ENCODE data around the gene S100A10.

S100A10 gene

GRCh38 chr1:151960780-151961513 lies 32.7 kb downstream of the S100A10 start:
- no peak for DNase-seq

DNA sequence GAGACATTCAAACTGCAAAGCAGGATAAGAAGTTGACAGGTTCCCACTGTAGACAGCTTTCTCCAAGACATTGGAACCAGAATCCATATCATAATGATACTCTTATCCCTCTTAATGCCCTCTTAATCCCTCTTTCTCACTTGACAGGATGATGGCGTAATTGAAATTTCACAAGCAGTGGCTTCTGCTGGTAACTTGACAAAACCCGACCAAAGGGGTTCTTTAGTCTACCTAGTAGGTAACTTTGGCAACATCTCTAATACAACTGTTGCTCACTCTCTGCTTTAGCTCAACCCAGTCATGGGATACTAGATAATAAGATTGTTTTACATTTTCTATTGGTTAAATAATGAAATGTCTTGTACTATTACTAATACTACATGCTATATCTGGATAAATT lies 34.7 kb downstream of the S100A10 start:
- no peak for DNase-seq

- no peak for DNase-seq
Measured at GRCh38 chr1:151956957-151957497, 36.6 kb downstream of the S100A10 start.

GRCh38 chr1:151953409-151954094 lies 40.1 kb downstream of the S100A10 start:
- no peak for DNase-seq

- DNase-seq, result no peak
Measured at GRCh38 chr1:151952811-151953210, 40.8 kb downstream of the S100A10 start.

- DNase-seq, result no peak
Measured at GRCh38 chr1:151949371-151950193, 44.1 kb downstream of the S100A10 start.

DNA sequence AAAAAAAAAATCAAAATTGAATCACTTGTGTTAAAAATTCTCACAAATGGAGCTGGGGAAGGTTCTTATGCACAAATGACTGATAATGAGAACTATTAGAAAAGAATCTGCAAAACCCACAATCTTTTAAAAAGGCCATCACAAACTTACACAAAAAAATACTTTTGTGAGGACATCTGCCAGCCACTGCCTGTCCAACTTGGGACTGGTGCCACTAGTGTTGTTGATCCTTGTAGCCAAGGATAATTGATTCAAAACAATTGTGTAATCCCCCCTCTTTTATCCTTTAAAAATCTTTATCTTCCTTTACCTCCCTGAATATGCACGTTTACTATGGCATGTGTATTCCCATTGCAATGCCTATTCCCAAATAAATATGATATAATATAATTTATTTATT lies 45.2 kb downstream of the S100A10 start:
- no peak for DNase-seq

GRCh38 chr1:151947140-151947539 lies 46.5 kb downstream of the S100A10 start:
- no peak for DNase-seq

- DNase-seq, result peak; percentile 64
Measured at GRCh38 chr1:151945725-151946722, 47.6 kb downstream of the S100A10 start.

- DNase-seq, result no peak
Measured at GRCh38 chr1:151944857-151945575, 48.6 kb downstream of the S100A10 start.

DNA sequence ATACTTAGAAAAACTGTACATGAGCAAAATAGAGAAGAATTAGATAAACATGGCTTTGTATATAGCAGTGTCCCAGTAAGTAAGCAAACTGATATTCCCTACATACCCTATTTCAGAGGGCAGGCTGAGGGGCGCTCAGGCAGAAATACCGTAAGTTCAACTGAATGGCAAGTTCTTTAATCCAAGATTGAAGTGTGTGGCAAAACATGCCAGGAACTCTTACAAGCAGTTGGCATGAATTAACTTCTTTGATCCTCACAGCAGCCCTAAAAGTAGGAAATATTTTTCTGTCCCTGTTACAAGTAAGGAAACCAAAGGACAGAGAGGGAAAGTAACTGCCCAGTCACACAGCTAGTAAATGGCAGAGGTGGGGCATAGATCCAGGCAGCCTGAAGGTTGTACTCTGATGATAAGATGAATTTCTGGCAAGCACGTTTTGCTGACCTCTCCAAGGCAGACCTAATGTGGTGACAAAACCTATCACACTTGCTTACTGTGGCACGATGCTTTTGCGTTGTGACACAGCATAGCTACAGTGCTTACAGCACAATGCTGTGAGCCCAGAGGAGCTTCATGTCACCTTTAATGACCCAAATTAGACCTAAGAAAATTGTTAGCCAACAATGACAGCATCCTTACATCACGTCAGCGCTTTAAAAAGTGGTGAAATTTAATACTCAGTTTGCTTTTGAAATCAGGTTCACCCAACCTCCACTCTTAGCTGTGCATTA lies 49.4 kb downstream of the S100A10 start:
- no peak for DNase-seq

DNA sequence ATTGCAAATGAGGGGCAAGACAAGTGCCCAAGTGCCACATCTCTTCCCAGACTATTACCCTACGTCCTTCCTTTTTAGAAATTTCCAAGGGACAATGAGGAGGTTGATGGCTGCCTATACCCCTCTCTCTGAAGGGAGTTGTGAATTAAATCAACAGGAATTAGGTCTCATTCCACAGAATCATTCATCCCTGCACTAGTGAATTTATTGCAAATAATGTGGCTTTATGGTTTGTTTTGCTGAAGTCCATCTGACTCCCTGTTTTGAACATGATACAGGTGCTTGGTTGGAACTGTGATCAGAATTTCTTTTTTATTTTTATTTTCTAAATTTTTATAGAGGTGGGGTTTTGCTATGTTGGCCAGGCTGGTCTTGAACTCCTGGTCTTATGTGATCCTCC lies 50.1 kb downstream of the S100A10 start:
- no peak for DNase-seq

DNA sequence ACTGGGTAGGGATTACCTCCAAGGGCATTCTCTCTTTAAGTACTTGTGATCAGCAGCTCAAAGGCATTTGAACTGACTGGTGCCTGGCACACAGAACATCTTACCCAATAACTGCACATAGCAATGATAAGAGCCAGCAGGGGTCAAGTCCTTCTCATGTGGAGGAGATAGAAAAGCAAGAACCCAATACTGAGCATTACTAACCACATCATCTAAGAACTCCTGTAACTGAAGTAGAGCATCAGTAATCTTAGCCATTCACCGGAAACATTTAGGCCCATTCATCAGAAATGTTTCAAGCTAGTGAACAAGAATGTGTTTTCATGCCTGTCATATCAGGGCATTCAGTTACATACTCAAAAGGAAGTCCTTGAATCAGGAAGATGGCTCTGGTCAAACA lies 50.8 kb downstream of the S100A10 start:
- no peak for DNase-seq

DNA sequence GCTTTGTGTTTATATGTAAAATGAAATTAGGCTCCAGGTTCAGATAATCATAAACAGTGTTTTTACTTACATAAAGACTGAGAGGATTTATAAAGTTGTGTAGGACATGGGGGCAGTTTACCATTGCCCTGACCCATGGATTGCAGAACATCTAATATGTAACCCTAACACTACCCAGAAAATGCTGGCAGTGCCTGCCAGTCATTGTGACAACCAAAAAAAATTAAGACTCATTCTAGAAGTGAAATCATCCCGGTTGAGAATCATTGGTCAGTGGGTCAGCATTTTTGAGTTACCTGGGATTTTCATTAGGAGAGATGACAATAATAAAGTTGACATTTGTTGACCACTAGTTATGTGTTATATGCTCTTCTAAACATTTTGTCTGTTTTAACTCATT lies 53.1 kb downstream of the S100A10 start:
- no peak for DNase-seq

- DNase-seq, result no peak
Measured at GRCh38 chr1:151939779-151940178, 53.9 kb downstream of the S100A10 start.

GRCh38 chr1:151939141-151939540 lies 54.5 kb downstream of the S100A10 start:
- DNase-seq, result no peak

- DNase-seq, result peak; percentile 41
Measured at GRCh38 chr1:151936653-151937052, 57.0 kb downstream of the S100A10 start.

GRCh38 chr1:151935894-151936602 lies 57.6 kb downstream of the S100A10 start:
- DNase-seq, result no peak

DNA sequence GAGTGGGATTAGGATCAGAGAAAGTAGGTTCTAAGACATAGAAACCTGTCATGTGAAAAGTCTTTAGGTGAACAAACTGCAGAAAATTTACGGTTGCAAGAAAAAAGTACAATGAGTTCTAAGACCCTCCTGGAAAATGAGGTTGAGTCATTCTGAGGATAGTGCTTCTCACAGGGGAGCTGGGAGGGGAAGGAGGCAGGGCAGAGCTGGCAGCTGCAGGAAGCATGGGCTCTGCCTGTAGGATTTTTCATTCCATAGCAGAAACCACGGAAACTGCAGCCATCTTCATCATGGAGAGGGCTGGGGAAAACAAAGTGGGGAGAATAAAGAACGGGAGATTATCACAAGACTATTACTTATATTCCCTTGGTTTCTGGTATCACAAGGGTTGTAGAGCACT lies 58.5 kb downstream of the S100A10 start:
- DNase-seq, result no peak

DNA sequence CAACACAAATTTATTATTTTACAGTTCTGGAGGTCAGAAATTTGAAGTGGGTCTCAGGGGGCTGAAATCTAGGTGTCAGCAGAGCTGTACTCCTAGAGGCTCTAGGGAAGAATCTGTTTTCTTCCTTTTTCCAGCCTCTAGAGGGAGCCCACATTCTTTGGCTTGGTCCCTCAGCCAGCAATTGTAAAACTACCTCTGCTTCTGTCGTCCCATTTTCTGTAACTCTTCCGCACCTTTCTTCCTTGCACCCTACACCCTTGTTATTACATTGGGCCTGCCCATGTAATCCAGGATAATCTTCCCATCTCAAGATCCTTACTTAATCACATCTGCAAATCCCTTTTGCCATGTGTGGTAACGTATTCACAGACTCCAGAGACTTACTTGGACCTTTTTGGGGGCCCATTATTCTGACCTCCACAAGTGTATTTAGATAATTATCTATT lies 59.6 kb downstream of the S100A10 start:
- peak; percentile 88 for DNase-seq
